Measurements from ENCODE around the gene RAB8A. TPM values are rescaled to one million over a fixed set of nuclear protein-coding genes. Genes with fewer than 3 reads are reported as not detected.

Gene RAB8A
- polyA plus RNA-seq, 3 donors: 101 to 107 (median 105) TPM

DNA sequence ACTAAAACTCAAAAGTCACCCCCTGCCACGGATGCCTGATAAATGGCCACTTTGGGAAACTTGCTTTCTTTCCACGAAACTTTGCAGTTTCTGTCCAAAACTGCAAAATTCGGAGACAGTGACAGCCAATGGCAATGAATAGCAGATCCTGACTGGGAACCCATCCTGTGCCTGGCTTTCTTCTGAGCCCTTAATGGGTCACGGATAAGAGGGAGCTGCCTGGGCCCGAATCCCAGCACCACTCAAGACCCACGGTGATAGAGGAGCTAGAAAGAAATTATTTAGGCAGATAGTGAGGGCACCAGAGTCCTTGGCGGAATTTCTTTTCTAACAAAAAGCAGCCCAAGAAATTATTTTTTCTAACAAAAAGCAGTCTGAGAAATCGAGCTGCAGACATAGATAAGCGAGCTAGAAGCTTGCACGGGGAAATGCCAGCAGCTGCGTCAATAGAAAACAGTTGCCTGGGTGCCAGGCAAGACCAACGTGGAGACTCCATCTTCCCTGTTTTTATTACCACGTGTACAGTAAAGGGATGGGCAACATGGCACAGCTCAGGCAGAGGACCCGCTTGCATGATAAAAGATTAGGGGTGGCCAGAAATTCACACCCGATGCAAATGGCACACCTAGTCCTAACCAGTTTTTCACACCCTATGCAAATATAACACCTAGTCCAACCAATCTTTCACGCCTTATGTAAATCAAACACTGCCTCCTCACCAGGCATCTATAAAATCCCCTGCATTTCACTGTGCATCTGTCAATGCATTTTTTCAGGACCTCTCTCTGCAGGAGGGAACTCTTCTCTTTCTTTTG is 24.7 kb downstream of the RAB8A start:
- no peak for DNase-seq (ENCODE audit: low read depth in 3 of 3, low spot score in 2 of 3)

GRCh38 chr19:16139752-16140151 is 28.1 kb downstream of the RAB8A start:
- DNase-seq (ENCODE audit: low read depth in 3 of 3, low spot score in 2 of 3): no peak

DNA sequence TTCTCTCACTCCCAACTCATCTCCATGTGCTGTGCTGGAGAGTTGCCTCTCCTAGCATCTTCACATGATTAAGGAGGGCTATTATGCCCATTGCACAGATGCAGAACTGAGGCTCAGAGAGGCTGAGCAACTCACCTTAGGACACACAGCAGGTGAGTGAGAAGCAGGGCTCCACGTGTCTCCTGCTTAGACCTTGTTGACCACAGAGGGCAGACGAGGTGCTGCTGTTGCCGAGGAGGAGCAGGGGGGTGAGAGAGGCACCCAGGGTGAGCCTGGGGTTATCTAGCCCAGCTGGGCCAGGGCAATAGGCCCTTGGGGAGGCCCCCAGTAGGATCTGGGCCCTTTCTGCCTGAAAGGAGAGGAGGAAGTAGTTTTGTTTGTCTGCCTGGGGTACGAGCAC is 29.4 kb downstream of the RAB8A start:
- DNase-seq (ENCODE audit: low read depth in 3 of 3, low spot score in 2 of 3): no peak

- no peak for DNase-seq (ENCODE audit: low read depth in 3 of 3, low spot score in 2 of 3)
These were observed 30.4 kb downstream of the RAB8A start for GRCh38 chr19:16142032-16142580.

DNA sequence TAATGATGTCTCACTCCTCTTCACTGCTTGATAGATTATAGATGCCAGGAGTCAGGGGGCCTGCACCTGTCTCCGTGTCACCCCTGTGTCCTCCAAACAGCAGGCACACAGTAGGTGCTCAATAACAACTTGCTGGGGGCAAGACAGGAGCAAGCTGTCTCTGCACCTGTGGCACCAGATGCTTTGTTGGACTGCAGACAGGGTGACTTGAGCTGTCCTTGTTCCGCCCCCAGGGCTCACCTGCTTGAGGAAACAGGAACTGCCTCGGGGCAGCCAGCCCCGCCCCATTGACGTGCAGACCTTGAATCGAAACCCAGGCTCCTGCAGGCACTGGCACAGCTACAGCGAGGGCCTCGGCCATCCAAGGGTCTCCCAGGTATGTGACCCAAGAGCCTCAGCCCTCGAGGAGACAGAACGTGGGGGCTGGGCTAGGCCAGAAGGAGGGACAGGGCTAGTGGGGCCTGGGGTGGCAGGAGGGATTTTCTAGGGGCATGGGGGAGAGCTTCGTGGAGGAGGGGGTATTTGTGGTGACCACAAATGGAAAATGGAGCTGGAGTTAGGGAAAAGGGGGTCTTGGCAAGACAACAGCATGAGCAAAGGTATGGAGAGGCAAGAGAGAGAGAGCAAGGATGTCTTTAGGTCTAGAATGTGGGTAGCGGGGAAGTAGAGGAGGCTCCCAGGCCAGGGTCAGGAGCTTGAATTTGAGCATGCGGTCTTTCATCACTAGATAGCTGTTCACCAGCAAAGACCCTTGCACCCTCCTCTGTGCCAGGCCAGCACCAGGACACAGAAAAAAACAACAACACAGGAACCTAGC is 31.9 kb downstream of the RAB8A start, which contains the start of gene HSH2D:
TSS of gene HSH2D (plus strand) at position 287 of the 817 bp plus-strand sequence. CDS start 5,066 bp downstream, outside the sequence.
- DNase-seq (ENCODE audit: low read depth in 3 of 3, low spot score in 2 of 3): no peak

- no peak for DNase-seq (ENCODE audit: low read depth in 3 of 3, low spot score in 2 of 3)
These were observed 32.5 kb downstream of the RAB8A start for GRCh38 chr19:16144216-16144581.

DNA sequence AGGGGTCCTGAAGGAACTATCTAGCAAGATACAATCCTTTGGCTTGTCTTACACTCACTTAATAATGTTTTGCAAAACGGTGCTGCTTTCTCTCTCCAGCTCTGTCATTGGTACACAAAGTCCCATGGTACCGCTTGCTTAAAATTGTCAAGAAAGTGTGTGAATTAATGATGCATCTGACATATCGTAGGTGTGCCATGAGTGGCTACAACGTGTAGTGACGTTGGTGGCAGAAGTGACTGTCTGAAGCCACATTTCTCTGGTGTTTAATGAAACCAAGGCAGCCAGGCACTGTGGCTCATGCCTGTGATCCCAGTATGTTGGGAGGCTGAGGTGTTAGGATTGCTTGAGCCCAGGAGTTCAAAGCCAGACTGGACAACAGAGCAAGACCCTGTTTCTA is 34.4 kb downstream of the RAB8A start:
- no peak for DNase-seq (ENCODE audit: low read depth in 3 of 3, low spot score in 2 of 3)

DNA sequence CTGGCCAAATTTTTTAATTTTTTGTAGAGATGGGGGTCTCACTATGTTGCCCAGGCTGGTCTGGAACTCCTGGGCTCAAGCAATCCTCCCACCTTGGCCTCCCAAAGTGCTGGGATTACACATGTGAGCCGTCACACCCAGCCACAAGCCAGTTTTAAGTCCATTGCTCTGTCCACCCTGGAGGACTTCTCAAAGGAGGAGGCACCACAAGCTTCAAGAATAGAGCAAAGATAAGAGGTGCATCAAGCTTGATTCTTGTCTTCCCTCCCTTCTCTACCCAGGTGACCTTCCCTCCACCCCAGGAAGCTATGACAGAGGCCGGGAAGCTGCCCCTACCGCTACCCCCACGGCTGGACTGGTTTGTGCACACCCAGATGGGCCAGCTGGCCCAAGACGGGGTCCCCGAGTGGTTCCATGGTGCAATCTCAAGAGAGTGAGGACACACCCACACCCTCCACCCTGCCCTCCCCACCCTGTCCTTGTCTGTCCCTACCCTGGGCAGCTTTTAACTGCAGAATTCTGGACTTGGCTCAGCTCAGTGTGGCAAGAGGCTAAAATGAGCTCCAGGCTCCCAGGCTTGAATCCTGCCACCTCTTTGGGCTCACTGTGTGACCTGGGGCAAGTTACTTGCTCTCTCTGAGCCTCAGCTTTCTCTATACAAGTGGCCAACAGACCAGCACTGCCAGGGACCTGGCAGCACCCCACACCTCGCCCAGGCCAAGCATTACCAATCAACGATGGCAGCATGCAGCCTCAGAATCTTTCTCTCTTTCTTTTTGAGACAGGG is 36.9 kb downstream of the RAB8A start:
- DNase-seq (ENCODE audit: low read depth in 3 of 3, low spot score in 2 of 3): no peak

GRCh38 chr19:16153582-16154336 is 42.1 kb downstream of the RAB8A start:
- no peak for DNase-seq (ENCODE audit: low read depth in 3 of 3, low spot score in 2 of 3)

- DNase-seq (ENCODE audit: low read depth in 3 of 3, low spot score in 2 of 3): no peak
These were observed 42.9 kb downstream of the RAB8A start for GRCh38 chr19:16154557-16154956.

GRCh38 chr19:16155128-16155527 is 43.4 kb downstream of the RAB8A start:
- no peak for DNase-seq (ENCODE audit: low read depth in 3 of 3, low spot score in 2 of 3)

DNA sequence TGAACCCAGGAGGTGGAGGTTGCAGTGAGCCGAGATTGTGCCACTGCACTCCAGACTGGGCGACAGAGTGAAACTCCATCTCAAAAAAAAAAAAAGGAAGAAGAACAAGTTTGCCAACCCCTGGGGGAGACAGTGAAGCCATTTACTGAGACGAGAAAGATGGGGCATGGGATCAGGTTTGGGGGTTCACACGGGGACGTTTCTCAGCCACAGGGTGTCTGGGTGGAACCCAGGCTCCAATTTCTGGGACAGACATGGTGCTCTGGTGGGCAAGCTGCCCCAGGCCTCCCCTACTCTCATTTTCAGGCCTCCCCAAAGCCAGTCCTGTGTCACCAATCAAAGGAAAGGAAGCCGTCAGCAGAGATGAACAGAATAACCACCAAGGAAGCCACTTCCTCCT is 45.2 kb downstream of the RAB8A start:
- no peak for DNase-seq (ENCODE audit: low read depth in 3 of 3, low spot score in 2 of 3)

GRCh38 chr19:16157601-16158000 is 45.9 kb downstream of the RAB8A start:
- no peak for DNase-seq (ENCODE audit: low read depth in 3 of 3, low spot score in 2 of 3)

DNA sequence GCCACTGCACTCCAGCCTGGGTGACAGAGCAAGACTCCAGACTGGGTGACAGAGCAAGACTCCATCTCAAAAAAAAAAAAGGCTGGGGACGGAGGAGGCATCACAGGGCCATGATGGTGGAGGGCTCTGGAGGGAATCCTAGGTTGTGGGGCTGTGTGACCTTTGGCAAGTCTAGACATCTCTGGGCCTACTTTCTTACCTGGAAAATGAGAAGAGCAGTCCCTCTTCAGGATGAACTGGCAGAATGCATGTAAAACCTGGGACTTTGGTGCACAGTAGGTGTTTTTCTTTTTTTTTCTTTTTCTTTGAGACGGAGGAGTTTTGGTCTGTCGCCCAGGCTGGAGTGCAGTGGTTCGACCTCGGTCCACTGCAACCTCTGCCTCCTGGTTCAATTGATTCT is 48.0 kb downstream of the RAB8A start:
- no peak for DNase-seq (ENCODE audit: low read depth in 3 of 3, low spot score in 2 of 3)

GRCh38 chr19:16160445-16160942 is 48.8 kb downstream of the RAB8A start:
- no peak for DNase-seq (ENCODE audit: low read depth in 3 of 3, low spot score in 2 of 3)

DNA sequence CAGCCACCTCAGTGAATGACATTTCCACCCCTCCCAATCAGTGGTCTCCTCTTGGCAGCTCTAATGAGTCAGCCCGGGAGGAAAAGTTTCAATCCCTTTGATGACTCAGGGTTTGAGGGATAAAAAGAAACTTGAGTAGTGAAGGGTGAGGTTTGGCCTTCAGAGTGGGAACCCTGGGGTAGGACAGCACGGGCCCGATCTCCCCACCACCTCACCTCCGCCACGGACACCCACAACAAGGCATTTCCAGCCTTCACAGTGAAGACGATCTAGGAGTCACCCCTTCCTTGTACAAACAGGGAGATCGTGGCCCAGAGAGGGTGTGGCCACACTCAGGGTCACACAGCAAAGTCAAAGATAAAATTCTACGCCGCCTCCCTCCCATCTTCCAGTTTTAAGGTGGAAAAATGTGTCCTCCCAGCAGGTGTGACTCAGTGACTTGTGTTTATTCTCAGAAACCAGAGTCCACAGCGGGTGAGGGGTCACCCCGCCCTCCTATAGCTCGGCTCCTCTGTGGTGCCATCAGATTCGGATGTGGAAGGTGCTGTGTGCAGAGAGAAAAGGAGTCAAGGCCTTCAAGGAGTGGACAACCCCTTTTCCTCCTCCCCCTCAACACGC is 49.4 kb downstream of the RAB8A start:
- DNase-seq (ENCODE audit: low read depth in 3 of 3, low spot score in 2 of 3): no peak

DNA sequence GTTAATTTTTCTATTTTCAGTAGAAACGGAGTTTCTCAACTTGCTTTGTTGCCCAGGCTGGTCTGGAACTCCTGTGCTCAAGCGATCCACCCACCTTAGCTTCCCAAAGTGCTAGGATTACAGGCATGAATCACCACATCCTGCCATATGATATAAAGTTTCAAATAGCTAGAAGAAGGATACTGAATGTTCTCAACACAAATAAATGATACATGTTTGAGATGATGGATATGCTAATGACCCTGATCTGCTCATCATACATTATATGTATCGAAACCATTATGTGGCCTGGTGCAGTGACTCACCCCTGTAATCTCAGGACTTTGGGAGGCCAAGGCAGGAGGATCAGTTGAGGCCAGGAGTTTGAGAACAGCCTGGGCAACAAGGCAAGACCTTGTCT is 50.2 kb downstream of the RAB8A start:
- DNase-seq (ENCODE audit: low read depth in 3 of 3, low spot score in 2 of 3): no peak

- DNase-seq (ENCODE audit: low read depth in 3 of 3, low spot score in 2 of 3): no peak
These were observed 52.7 kb downstream of the RAB8A start for GRCh38 chr19:16164222-16164890.

GRCh38 chr19:16166417-16166816 is 54.7 kb downstream of the RAB8A start:
- no peak for DNase-seq (ENCODE audit: low read depth in 3 of 3, low spot score in 2 of 3)

Measured in right renal cortex interstitium (tissue), 3 donors.